OCI-LY7 (cell line): ENCODE results near the gene NAB2. TPM values are rescaled to one million over a fixed set of nuclear protein-coding genes. Genes with fewer than 3 reads are reported as not detected.
"Not testable (repeated sequence)": the region's sequence is repeated elsewhere in the genome, so short reads cannot be mapped to it uniquely, and the experiment has no call there.

Source experiments
- BruUV-seq: library from RNA; stranded (reverse); fragments of 400-500 nt; replicated peaks from 2 replicates; lab custom pipeline; 2021; lab: Mats Ljungman, UMichigan
- CTCF ChIA-PET: fragments of 300-600 bp; sonication (Branson Sonifier 250); formaldehyde crosslinking; loops from one replicate; lab custom pipeline; 2022; ENCODE audit warnings: antibody characterized with exemption; ENCODE audit not compliant: unreplicated experiment; lab: Charles Lee
- POLR2A ChIA-PET: fragments of 300-600 bp; sonication (Branson Sonifier 250); formaldehyde crosslinking; loops from one replicate; lab custom pipeline; 2022; ENCODE audit warnings: antibody characterized with exemption; lab: Charles Lee
- DNase-seq: peaks from one replicate; pipeline ENCODE4 v3.0.0-alpha.2; 2015; ENCODE audit warnings: low spot score
- H2AFZ ChIP-seq: fragments of 200-600 bp; sonication (generic), shearing (Covaris generic); 2 replicates; pipeline ENCODE4 v1.6.1; 2014; ENCODE audit warnings: mild to moderate bottlenecking, antibody characterized with exemption, low read length, moderate library complexity
- H3K27ac ChIP-seq: fragments of 200-600 bp; sonication (generic); 2 replicates; pipeline ENCODE4 v1.5.1; 2014; ENCODE audit warnings: mixed run types, low read depth, mild to moderate bottlenecking, moderate library complexity, low read length, inconsistent platforms; ENCODE audit not compliant: poor library complexity, severe bottlenecking
- H3K36me3 ChIP-seq: fragments of 200-600 bp; sonication (generic); 2 replicates; pipeline ENCODE4 v1.6.1; 2014; ENCODE audit warnings: mild to moderate bottlenecking, antibody characterized with exemption, low read length, moderate library complexity, mixed read lengths; ENCODE audit not compliant: insufficient read depth
- H3K4me1 ChIP-seq: fragments of 200-600 bp; sonication (generic); 2 replicates; pipeline ENCODE4 v1.5.1; 2014; ENCODE audit warnings: mild to moderate bottlenecking, low read length; ENCODE audit not compliant: insufficient read depth, poor library complexity, severe bottlenecking
- H3K4me2 ChIP-seq: fragments of 200-600 bp; sonication (generic); 2 replicates; pipeline ENCODE4 v1.6.1; 2014; ENCODE audit warnings: mild to moderate bottlenecking, low read length
- H3K4me3 ChIP-seq: fragments of 200-600 bp; sonication (generic); 2 replicates; pipeline ENCODE4 v1.5.1; 2014; ENCODE audit warnings: mild to moderate bottlenecking, low read depth, low read length; ENCODE audit not compliant: poor library complexity, severe bottlenecking
- H3K79me2 ChIP-seq: fragments of 200-600 bp; sonication (generic); 2 replicates; pipeline ENCODE4 v1.6.1; 2016; ENCODE audit warnings: low read depth, mild to moderate bottlenecking, low read length, moderate library complexity, mixed read lengths; ENCODE audit not compliant: insufficient read depth
- H3K9me2 ChIP-seq: fragments of 200-600 bp; sonication (generic); 2 replicates; pipeline ENCODE4 v1.6.1; 2016; ENCODE audit warnings: mild to moderate bottlenecking, low read length, mixed read lengths; ENCODE audit not compliant: insufficient read depth
- H3K9me3 ChIP-seq: fragments of 200-600 bp; sonication (generic); 2 replicates; pipeline ENCODE4 v1.6.1; 2014; ENCODE audit warnings: mild to moderate bottlenecking, mixed run types, low read length, mixed read lengths
- H4K20me1 ChIP-seq: fragments of 200-600 bp; sonication (generic); 2 replicates; pipeline ENCODE4 v1.6.1; 2014; ENCODE audit warnings: mild to moderate bottlenecking, antibody characterized with exemption, low read length, moderate library complexity, mixed read lengths; ENCODE audit not compliant: insufficient read depth
- EZH2phosphoT487 ChIP-seq: fragments of 200-600 bp; sonication (generic); IDR thresholded peaks from 2 replicates; pipeline ENCODE4 v1.6.1; 2018; ENCODE audit warnings: low read depth, borderline replicate concordance, mild to moderate bottlenecking, mixed run types, antibody characterized with exemption, low read length, moderate library complexity, mixed read lengths
- intact Hi-C: fragments of 100-400 bp; cut with micrococcal nuclease; formaldehyde crosslinking; loops from one replicate; pipeline ENCODE4 v1.10.0; 2022; ENCODE audit not compliant: unreplicated experiment
- total RNA-seq, 2 experiments: library from RNA; depleted of rRNA in 1 of 2; stranded (reverse); fragments of >200 nt in 1 of 2; shearing (Covaris generic) in 1 of 2; gene quantifications; 2 replicates each; pipeline ENCODE4 v1.2.3, GENCODE V29; 2014 to 2022
- TF ChIP-seq, protein P1 (sequence below): fragments of 200-600 bp; sonication (generic); conservative IDR thresholded peaks from 2 replicates; pipeline ENCODE4 v1.5.1; 2014; ENCODE audit warnings: mild to moderate bottlenecking, antibody characterized with exemption, low read length, moderate library complexity, mixed read lengths

Gene NAB2
- total RNA-seq, 2 experiments from 2014 or later = 6.8 to 8.5 TPM

- CTCF ChIA-PET = interaction anchor here (1.0 to 2.5 kb wide), 3 partner anchors 24 to 42 kb away, joined by 3 to 26 read pairs (median 10); partner anchors contain the start of gene STAT6
- H3K4me1 ChIP-seq = peaks cover 27% of the 10 kb centered on the region
Measured at GRCh38 chr12:57069523-57069922, 19.4 kb upstream of the NAB2 start.

DNA sequence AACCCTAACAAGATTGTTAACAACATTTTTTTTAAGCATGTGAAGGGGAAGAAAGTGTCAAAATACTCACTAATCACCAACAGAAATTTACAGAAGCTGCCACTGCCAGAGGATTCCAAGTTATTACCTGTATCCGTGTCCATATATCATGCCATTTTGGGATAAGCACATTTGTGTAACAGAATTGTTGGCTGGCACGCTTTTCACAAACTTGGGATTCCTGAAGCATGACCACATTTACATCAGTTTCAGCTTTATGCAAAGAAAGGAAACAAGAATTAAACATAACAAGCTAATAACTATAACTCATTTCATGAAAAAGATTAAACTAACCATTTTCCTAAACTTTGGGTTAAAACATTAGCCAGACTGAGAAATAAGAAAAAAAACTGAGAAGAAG lies 16.3 kb upstream of the NAB2 start:
- intact Hi-C loops = no loop called here
- Histone ChIP-seq H3K27ac (peak overlapping the region; percentile 26), H3K9me2 (no peaks in the 10 kb centered on the region), H2AFZ (no peak overlapping the region), H3K9me3 (no peaks in the 10 kb centered on the region), H3K79me2 (peaks cover 53% of the 10 kb centered on the region), H4K20me1 (no peaks in the 10 kb centered on the region), H3K36me3 (peaks cover 77% of the 10 kb centered on the region), H3K4me2 (peak overlapping the region; percentile 46), H3K4me3 (no peak overlapping the region), H3K4me1 (peaks cover 18% of the 10 kb centered on the region)
- DNase-seq = no peak
- ChIA-PET CTCF (interaction anchor here (0.9 kb wide), 1 partner anchor 40 kb away, joined by 4 read pairs; no protein-coding TSS in a partner anchor), POLR2A (interaction anchor here (0.6 to 6.1 kb wide), 8 partner anchors 7 to 461 kb away, joined by 3 to 45 read pairs (median 4); partner anchors contain the start of genes NACA and STAT6)
- no TSS peak for BruUV-seq
- TF ChIP-seq, protein P1, sequence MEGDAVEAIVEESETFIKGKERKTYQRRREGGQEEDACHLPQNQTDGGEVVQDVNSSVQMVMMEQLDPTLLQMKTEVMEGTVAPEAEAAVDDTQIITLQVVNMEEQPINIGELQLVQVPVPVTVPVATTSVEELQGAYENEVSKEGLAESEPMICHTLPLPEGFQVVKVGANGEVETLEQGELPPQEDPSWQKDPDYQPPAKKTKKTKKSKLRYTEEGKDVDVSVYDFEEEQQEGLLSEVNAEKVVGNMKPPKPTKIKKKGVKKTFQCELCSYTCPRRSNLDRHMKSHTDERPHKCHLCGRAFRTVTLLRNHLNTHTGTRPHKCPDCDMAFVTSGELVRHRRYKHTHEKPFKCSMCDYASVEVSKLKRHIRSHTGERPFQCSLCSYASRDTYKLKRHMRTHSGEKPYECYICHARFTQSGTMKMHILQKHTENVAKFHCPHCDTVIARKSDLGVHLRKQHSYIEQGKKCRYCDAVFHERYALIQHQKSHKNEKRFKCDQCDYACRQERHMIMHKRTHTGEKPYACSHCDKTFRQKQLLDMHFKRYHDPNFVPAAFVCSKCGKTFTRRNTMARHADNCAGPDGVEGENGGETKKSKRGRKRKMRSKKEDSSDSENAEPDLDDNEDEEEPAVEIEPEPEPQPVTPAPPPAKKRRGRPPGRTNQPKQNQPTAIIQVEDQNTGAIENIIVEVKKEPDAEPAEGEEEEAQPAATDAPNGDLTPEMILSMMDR = no peak

More at GRCh38 chr12:57069523-57069922, 19.4 kb upstream of the NAB2 start:
- POLR2A ChIA-PET = interaction anchor here (0.9 to 6.1 kb wide), 4 partner anchors 8 to 41 kb away, joined by 3 to 45 read pairs (median 4); partner anchors contain the start of gene STAT6
- peak; percentile 82 for DNase-seq
- H3K9me2 ChIP-seq = no peaks in the 10 kb centered on the region
- peak overlapping the region; percentile 30 for H3K27ac ChIP-seq
- no peak overlapping the region; the same call in 1 of the 2 replicates for H3K4me2 ChIP-seq
- no peaks in the 10 kb centered on the region for H4K20me1 ChIP-seq
- H3K79me2 ChIP-seq = peaks cover 25% of the 10 kb centered on the region
- peaks cover 88% of the 10 kb centered on the region for H3K36me3 ChIP-seq
- BruUV-seq = no TSS peak
- TF ChIP-seq, protein P1 = peak; percentile 94
- TF ChIP-seq EZH2phosphoT487 = no peak
- peaks cover 4% of the 10 kb centered on the region; the same call in 1 of the 2 replicates for H3K9me3 ChIP-seq
- no peak overlapping the region for H2AFZ ChIP-seq
- no peak overlapping the region for H3K4me3 ChIP-seq
- intact Hi-C loops = loop anchor here (1.0 to 5.0 kb wide), 4 partner anchors 24 to 113 kb away; no protein-coding TSS in a partner anchor

DNA sequence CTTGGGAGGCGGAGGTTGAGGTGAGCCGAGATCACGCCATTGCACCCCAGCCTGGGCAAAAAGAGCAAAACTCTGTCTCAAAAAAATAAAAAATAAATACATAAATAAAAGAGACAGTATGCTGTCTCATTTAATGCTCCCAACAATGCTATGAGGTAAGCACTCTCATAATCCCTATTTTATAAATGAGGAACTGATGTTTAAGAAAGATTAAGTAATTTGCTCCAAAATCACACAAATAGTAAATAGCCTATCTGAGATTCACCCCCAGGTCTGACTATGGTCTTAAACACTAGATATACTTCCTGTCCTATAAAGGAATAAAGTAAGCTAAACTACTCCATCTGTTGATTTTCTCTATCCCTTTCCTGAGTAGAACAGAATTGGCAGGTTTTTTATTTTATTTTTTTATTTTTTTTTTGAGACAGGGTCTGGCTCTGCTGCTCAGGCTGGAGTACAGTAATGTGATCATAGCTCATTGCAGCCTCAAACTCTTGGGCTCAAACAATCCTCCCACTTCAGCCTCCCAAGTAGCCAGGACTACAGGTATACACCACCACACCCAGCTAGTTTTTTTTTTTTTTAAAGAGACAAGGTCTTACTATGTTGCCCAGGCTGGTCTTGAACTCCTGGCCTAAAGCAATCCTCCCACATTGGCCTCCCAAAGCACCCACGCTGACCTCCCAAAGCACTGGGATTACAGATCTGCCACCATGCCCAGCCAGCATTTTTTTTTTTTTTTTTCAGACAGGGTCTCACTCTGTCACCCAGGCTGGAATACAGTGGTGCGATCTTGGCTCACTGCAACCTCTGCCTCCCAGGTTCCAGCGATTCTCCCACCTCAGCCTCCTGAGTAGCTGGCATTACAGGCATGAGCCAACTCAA lies 15.1 kb upstream of the NAB2 start:
- CTCF ChIA-PET = interaction anchor here (0.6 to 0.9 kb wide), 2 partner anchors 15 to 39 kb away, joined by 3 to 4 read pairs; partner anchors contain the start of gene NAB2
- H2AFZ ChIP-seq, H3K9me2 ChIP-seq, intact Hi-C loops, H3K27ac ChIP-seq, H3K4me3 ChIP-seq, BruUV-seq, H3K9me3 ChIP-seq, H4K20me1 ChIP-seq, DNase-seq: not testable (repeated sequence)
- POLR2A ChIA-PET = interaction anchor here (0.6 to 6.1 kb wide), 7 partner anchors 9 to 443 kb away, joined by 3 to 45 read pairs (median 5); partner anchors contain the start of gene STAT6
- peaks cover 18% of the 10 kb centered on the region for H3K4me1 ChIP-seq
- H3K36me3 ChIP-seq = peaks cover 65% of the 10 kb centered on the region
- H3K4me2 ChIP-seq = peak overlapping the region; percentile 46
- peaks cover 59% of the 10 kb centered on the region for H3K79me2 ChIP-seq
